Jurkat, Clone E6-1 (cell line): ENCODE results near the gene TXNRD3.
A peak's percentile ranks its signal among the peaks of the same experiment; 100 is the strongest.
"Not testable (repeated sequence)": the region's sequence is repeated elsewhere in the genome, so short reads cannot be mapped to it uniquely, and the experiment has no call there.

Source experiments
- DNase-seq: peaks from one replicate; pipeline ENCODE4 v3.0.0-alpha.2; 2011; ENCODE audit warnings: low read depth, low spot score
- H3K4me3 ChIP-seq: 2 replicates; pipeline ENCODE4 v1.5.1; 2011; ENCODE audit warnings: mild to moderate bottlenecking, low read length, control low read depth, moderate library complexity

TXNRD3 gene

GRCh38 chr3:126612479-126613205, 42.3 kb downstream of the TXNRD3 start:
- DNase-seq: peak; percentile 60
- no peak overlapping the region for H3K4me3 ChIP-seq

- DNase-seq: no peak
- H3K4me3 ChIP-seq: no peak overlapping the region
These were observed 45.0 kb downstream of the TXNRD3 start for GRCh38 chr3:126609909-126610308.

- no peak for DNase-seq
- no peak overlapping the region for H3K4me3 ChIP-seq
These were observed 47.6 kb downstream of the TXNRD3 start for GRCh38 chr3:126607214-126607908.

GRCh38 chr3:126606001-126606400, 48.9 kb downstream of the TXNRD3 start:
- DNase-seq: no peak
- no peak overlapping the region for H3K4me3 ChIP-seq

- no peak for DNase-seq
- no peak overlapping the region for H3K4me3 ChIP-seq
These were observed 50.2 kb downstream of the TXNRD3 start for GRCh38 chr3:126604691-126605090.

- H3K4me3 ChIP-seq: no peak overlapping the region
- DNase-seq: no peak
These were observed 55.8 kb downstream of the TXNRD3 start for GRCh38 chr3:126599101-126599500.

- not testable (repeated sequence) for H3K4me3 ChIP-seq, DNase-seq
These were observed 59.4 kb downstream of the TXNRD3 start for GRCh38 chr3:126595479-126595878.

GRCh38 chr3:126591515-126591914, 63.4 kb downstream of the TXNRD3 start:
- DNase-seq, H3K4me3 ChIP-seq: not testable (repeated sequence)

- no peak overlapping the region for H3K4me3 ChIP-seq
- peak; percentile 7 for DNase-seq
These were observed 72.6 kb downstream of the TXNRD3 start for GRCh38 chr3:126582311-126582710.

GRCh38 chr3:126581569-126581968, 73.4 kb downstream of the TXNRD3 start:
- no peak overlapping the region for H3K4me3 ChIP-seq
- DNase-seq: no peak

GRCh38 chr3:126580746-126581145, 74.2 kb downstream of the TXNRD3 start:
- H3K4me3 ChIP-seq: no peak overlapping the region
- DNase-seq: no peak

- H3K4me3 ChIP-seq: no peak overlapping the region
- no peak for DNase-seq
These were observed 76.2 kb downstream of the TXNRD3 start for GRCh38 chr3:126578702-126579101.

- no peak overlapping the region for H3K4me3 ChIP-seq
- DNase-seq: no peak
These were observed 77.7 kb downstream of the TXNRD3 start for GRCh38 chr3:126577261-126577660.

- DNase-seq: no peak
These were observed 81.3 kb downstream of the TXNRD3 start for GRCh38 chr3:126573492-126574117.

GRCh38 chr3:126571078-126571477, 83.8 kb downstream of the TXNRD3 start:
- no peak for DNase-seq
- no peak overlapping the region for H3K4me3 ChIP-seq

More at GRCh38 chr3:126573492-126574117, 81.3 kb downstream of the TXNRD3 start:
- no peak overlapping the region for H3K4me3 ChIP-seq

- DNase-seq: no peak
- no peak overlapping the region for H3K4me3 ChIP-seq
These were observed 84.8 kb downstream of the TXNRD3 start for GRCh38 chr3:126570103-126570541.

GRCh38 chr3:126569390-126569975, 85.4 kb downstream of the TXNRD3 start:
- DNase-seq: no peak
- no peak overlapping the region for H3K4me3 ChIP-seq

- DNase-seq: no peak
- H3K4me3 ChIP-seq: no peak overlapping the region
These were observed 86.1 kb downstream of the TXNRD3 start for GRCh38 chr3:126568776-126569342.

- DNase-seq: no peak
These were observed 87.1 kb downstream of the TXNRD3 start for GRCh38 chr3:126567696-126568438.

More at GRCh38 chr3:126567696-126568438, 87.1 kb downstream of the TXNRD3 start:
- H3K4me3 ChIP-seq: no peak overlapping the region
